OCI-M2 (cell line): Measurements from ENCODE around the gene TRIP6.

ENCODE experiments used
- DNase-seq: peaks from one replicate; lab custom pipeline; 2025; ENCODE audit not compliant: unreplicated experiment; lab: John Stamatoyannopoulos, UW

The TRIP6 gene

GRCh38 chr7:100873599-100874299 lies 6.6 kb downstream of the TRIP6 start:
- DNase-seq: no peak

- DNase-seq: no peak
Measured at GRCh38 chr7:100874300-100874576, 7.1 kb downstream of the TRIP6 start.

- DNase-seq: peak; percentile 65
Measured at GRCh38 chr7:100874577-100875355, 7.6 kb downstream of the TRIP6 start, which contains the start of gene SRRT. Gene SRRT, plus strand, starts transcription at chr7:100875103. Its CDS starts 488 bp downstream, at chr7:100875591.

- no peak for DNase-seq
Measured at GRCh38 chr7:100875356-100875751, 8.2 kb downstream of the TRIP6 start.

- DNase-seq: no peak
Measured at GRCh38 chr7:100878013-100878412, 10.8 kb downstream of the TRIP6 start.

GRCh38 chr7:100878685-100879084 lies 11.5 kb downstream of the TRIP6 start:
- no peak for DNase-seq

GRCh38 chr7:100879685-100880261 lies 12.6 kb downstream of the TRIP6 start:
- no peak for DNase-seq

- no peak for DNase-seq
Measured at GRCh38 chr7:100880645-100881044, 13.5 kb downstream of the TRIP6 start.

- DNase-seq: no peak
Measured at GRCh38 chr7:100881136-100881535, 13.9 kb downstream of the TRIP6 start.

GRCh38 chr7:100882201-100882600 lies 15.0 kb downstream of the TRIP6 start:
- DNase-seq: no peak

- DNase-seq: no peak
Measured at GRCh38 chr7:100882785-100883526, 15.8 kb downstream of the TRIP6 start.

- DNase-seq: no peak
Measured at GRCh38 chr7:100884736-100885439, 17.7 kb downstream of the TRIP6 start.

- DNase-seq: no peak
Measured at GRCh38 chr7:100885440-100886141, 18.4 kb downstream of the TRIP6 start.

- DNase-seq: no peak
Measured at GRCh38 chr7:100886142-100886935, 19.2 kb downstream of the TRIP6 start.

- no peak for DNase-seq
Measured at GRCh38 chr7:100886936-100887515, 19.8 kb downstream of the TRIP6 start.

GRCh38 chr7:100887516-100888290 lies 20.5 kb downstream of the TRIP6 start:
- DNase-seq: peak; percentile 28

- DNase-seq: no peak
Measured at GRCh38 chr7:100888291-100888987, 21.3 kb downstream of the TRIP6 start.
